Bronchial epithelial cell (primary cell): ENCODE data around the gene GLIS1. TPM values are rescaled to one million over a fixed set of nuclear protein-coding genes. Genes with fewer than 3 reads are reported as not detected.
A peak's percentile ranks its signal among the peaks of the same experiment; 100 is the strongest.

Experiments
- DNase-seq: peaks from one replicate; pipeline ENCODE4 v3.0.0-alpha.2; 2010; ENCODE audit warnings: low read depth
- FAIRE-seq: peaks from 2 replicates; lab custom pipeline; 2011; peaks lifted over from hg19 to GRCh38; lab: Jason Lieb, UNC
- H3K27me3 ChIP-seq: 2 replicates; pipeline ENCODE4 v1.5.1; 2011; ENCODE audit warnings: low read length; ENCODE audit not compliant: control insufficient read depth, insufficient read depth
- H3K36me3 ChIP-seq: 2 replicates; pipeline ENCODE4 v1.5.1; 2011; ENCODE audit warnings: low read length; ENCODE audit not compliant: control insufficient read depth, insufficient read depth
- H3K4me3 ChIP-seq: 2 replicates; pipeline ENCODE4 v1.5.1; 2011; ENCODE audit warnings: mild to moderate bottlenecking, low read depth, low read length, control low read depth
- CTCF ChIP-seq: IDR thresholded peaks from 2 replicates; pipeline ENCODE4 v1.5.1; 2011; ENCODE audit warnings: mild to moderate bottlenecking, moderate library complexity, low read length, control low read depth, inconsistent platforms; ENCODE audit not compliant: insufficient read depth, severe bottlenecking
- total RNA-seq: library from RNA; depleted of rRNA; stranded (reverse); fragments of >200 nt; gene quantifications from 2 replicates; pipeline ENCODE4 v1.2.1, GENCODE V29; 2014

The GLIS1 gene
- total RNA-seq, 1 donor from 2014 or later: under 0.01 TPM

- no peaks in the 10 kb centered on the region for H3K36me3 ChIP-seq
- peaks cover 2% of the 10 kb centered on the region for H3K27me3 ChIP-seq
- FAIRE-seq (no peak), DNase-seq (no peak)
- TF ChIP-seq CTCF: no peak
- H3K4me3 ChIP-seq: no peak overlapping the region
Measured at GRCh38 chr1:53550201-53550741, 188.7 kb downstream of the GLIS1 start.

- no peak for TF ChIP-seq CTCF
- DNase-seq (no peak), FAIRE-seq (no peak)
- Histone ChIP-seq H3K36me3 (no peaks in the 10 kb centered on the region), H3K27me3 (peaks cover 2% of the 10 kb centered on the region), H3K4me3 (no peak overlapping the region)
Measured at GRCh38 chr1:53549781-53550180, 189.2 kb downstream of the GLIS1 start.

GRCh38 chr1:53549287-53549686, 189.7 kb downstream of the GLIS1 start:
- H3K4me3 ChIP-seq: no peak overlapping the region
- H3K36me3 ChIP-seq: no peaks in the 10 kb centered on the region
- no peak for TF ChIP-seq CTCF
- H3K27me3 ChIP-seq: peaks cover 2% of the 10 kb centered on the region
- DNase-seq (no peak), FAIRE-seq (no peak)

GRCh38 chr1:53548031-53548491, 190.9 kb downstream of the GLIS1 start:
- no peak for DNase-seq
- H3K4me3 ChIP-seq: no peak overlapping the region
- H3K36me3 ChIP-seq: no peaks in the 10 kb centered on the region
- peaks cover 2% of the 10 kb centered on the region for H3K27me3 ChIP-seq
- TF ChIP-seq CTCF: no peak
- FAIRE-seq: no peak

GRCh38 chr1:53547231-53547790, 191.7 kb downstream of the GLIS1 start:
- no peak for TF ChIP-seq CTCF
- DNase-seq (no peak), FAIRE-seq (peak; percentile 36)
- peaks cover 2% of the 10 kb centered on the region for H3K27me3 ChIP-seq
- no peak overlapping the region for H3K4me3 ChIP-seq
- no peaks in the 10 kb centered on the region for H3K36me3 ChIP-seq
